Stimulated activated CD4-positive, alpha-beta T cell treated with anti-CD3 and anti-CD28 coated beads, Interleukin-12 subunit alpha, Interleukin-12 subunit beta, amount 100 ng/mL, for 48 hours (primary cell): ENCODE data around the gene MED27.

Source experiments
- DNase-seq, 3 donors: peaks; one replicate each; pipeline ENCODE4 v3.0.0-alpha.2; 2020; ENCODE audit warnings: low read depth in 2 of 3, low spot score in 1 of 3

MED27 gene

DNA sequence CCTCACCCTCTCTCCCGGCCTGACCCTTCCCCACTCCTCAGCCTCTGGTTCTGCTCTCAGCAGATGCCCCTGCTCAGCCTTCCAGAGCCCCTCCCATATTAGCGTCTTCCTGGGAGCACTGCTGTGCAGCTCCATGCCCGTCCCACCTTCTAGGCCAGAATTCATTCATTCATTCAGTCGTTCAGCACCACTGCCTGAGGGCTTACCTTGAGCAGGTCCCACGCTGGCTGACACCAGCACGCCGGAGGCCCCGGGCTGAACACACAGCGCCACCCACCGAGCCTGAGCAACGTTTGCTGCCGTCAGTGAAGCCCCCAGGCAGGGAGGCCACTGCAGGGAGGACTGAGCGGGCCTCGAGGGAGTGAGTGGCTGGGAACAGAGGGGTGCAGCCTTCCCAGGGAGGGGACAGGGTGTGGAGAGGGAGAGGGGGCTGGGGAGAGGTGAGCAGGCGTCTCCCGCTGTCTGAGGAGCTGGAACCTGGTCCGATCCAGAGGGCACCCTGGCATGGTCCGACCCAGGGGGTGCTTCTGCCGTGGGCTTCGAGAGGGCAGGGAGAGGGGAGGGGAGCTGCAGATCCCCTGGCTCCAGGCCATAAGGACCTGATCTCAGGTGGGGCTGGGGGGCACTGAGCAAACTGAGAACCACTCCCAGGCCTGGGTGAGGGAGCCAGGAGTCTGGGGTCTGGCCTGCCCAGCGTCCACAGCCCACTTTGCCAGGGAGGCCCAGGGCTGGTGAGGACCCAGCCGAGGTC, 241.0 kb downstream of the MED27 start:
- no peak for DNase-seq

DNA sequence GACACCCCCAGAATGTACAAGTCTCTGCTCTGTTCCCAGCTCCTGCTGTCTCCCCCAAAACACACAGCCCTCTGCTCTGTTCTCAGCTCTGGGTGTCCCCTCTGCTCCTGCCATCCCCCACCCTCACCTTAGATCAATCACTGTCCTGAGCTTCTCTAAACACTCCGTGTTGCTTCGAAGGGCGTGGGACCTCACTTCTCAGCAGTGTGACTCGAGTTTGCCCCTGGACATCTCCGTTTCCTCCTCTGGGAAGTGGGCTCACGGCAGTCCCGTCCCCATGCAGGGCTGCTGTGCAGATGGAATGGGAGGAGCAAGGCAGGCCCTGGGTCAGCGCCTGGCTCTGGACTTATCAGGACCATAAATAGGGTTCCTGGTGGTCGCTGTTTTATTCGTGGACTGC, 241.8 kb downstream of the MED27 start:
- DNase-seq, result no peak

GRCh38 chr9:131837316-131837715, 242.4 kb downstream of the MED27 start:
- DNase-seq, result no peak

- DNase-seq, result no peak
Observed at GRCh38 chr9:131836607-131837315, 242.9 kb downstream of the MED27 start.

DNA sequence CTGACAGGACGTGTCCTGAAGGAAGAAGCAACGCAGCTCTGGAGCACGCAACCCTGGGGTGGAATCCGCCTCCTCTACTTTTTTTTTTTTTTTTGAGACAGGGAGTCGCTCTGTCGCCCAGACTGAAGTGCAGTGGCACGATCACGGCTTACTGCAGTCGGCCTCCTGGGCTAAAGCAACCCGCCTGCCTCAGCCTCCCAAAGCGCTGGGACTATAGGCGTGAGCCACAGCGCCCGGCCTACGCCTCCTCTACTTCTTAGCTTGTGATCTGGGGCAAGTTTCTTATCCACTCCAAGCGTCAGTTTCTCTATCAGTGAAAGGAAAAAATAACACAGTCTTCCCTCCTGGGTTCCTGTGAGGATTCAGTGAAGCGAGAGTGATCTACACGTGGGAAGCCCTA, 243.6 kb downstream of the MED27 start:
- no peak for DNase-seq

DNA sequence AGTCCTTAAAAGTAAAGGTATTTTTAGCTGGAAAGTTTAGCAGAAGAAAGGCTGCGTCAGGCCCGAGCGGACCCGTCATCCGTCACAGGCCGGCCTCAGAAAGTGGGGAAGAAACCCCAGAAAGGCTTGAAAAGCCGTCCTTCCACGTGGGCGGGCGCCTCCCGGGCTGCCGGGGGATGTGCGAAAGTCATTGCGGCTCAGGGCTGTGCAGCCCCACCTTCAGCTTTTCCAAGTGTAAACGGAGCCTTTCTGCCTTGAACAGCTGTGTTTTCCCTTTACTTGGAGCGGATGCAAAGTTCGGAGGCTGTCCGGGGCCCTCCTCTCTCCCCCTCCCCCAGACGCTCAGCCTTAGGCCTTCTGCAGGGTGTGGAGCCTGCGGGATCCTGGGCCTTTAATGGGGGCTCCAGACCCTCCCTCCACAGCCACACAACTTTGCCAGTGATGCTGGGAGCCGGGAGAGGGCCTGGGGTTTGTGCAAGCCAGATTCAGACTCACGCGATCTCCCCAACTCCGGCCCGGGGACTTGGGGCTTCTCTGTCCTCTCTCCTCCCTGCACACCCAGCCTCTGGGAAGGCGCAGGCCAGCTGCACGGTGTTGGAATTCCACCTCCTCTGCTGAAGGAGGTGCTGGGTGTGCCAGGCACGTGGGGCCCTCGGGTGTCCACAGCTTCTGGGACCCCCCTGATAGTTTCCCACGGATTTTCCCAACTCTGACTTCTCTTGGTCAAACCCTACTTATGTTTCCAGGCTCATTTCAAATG, 244.3 kb downstream of the MED27 start:
- DNase-seq, result no peak

DNA sequence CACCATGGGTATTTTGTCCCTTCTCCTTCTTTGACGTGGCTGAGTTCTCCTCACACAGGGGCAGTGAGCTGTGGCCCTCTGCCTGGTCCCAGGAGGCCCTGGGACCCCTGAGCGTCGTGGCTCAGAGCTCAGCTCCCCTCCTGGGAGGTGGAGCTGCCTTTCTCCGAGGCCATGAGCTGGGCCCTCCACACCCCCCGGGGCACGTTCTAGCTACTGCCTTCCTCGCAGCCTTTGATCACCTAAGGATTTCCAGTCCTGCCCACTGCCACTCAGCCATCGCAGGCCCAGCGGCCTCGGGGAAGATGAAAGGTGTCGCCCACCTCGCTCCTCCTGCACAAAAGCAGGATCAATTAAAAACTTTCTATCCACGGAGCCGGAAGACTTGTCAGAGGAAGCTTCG, 244.9 kb downstream of the MED27 start:
- no peak for DNase-seq

- no peak for DNase-seq
Observed at GRCh38 chr9:131833906-131834305, 245.8 kb downstream of the MED27 start.

- no peak for DNase-seq
Observed at GRCh38 chr9:131833083-131833482, 246.6 kb downstream of the MED27 start.

DNA sequence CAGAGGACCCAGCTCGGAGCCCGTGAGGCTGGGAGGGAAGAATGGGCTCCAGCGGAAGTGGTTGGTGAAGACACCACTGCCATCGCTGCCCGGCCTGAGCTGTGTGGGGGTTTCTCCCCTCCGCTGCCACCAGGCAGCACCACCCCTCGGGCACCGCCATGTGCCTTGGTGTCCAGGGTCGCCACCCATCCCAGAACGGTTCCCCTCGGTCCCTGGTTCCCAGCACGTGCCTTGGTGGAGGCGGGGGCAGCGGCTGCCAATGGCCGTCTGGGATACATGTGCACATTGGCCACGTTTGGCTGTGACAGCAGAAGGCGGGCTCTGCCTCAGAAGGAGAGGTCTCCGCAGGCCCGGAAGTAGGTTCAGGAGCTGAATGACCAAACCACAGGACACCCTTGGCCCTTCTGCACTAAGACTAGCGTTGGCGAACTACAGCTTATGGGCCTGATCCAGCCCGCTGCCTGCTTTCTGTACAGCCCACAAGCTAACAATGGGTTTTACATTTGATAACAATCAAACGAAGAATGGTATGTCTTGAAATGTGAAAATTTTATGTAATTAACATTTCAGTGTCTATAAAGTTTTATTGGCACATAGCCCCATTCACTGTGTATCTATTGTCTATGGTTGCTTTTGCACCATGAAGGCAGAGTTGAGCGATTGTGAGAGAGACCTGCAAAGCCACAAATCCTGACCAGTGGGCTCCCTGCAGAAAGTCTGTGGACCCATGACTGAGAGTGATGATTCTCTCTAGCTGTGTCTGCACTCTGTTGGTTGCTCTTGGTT, 248.1 kb downstream of the MED27 start:
- no peak for DNase-seq

DNA sequence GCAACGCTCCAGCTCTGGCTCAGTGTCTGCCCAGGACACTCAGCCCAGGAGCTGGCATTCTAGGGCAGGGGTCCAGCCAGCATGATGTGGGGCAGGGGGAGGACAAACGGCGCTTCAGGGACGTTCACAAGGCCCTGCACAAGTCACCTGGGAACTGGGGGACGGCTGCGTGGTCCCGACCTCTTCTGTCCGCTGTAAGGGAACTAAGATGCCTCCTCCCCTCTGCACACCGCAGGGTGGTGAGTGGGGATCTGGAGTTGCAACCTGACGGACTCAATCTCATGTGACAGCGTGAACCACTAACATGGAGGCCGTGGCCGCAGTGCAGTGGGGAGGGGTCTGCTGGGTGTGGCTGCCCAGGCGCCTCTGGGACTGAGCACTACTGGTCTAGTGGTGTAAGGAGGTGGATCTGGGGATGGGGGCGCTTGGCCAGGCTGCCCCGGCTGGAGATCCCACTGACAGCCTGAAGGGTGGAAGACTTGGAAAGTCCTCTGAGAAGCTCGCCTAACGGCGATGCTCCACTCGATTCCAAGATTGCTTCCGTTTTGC, 251.8 kb downstream of the MED27 start:
- no peak for DNase-seq

DNA sequence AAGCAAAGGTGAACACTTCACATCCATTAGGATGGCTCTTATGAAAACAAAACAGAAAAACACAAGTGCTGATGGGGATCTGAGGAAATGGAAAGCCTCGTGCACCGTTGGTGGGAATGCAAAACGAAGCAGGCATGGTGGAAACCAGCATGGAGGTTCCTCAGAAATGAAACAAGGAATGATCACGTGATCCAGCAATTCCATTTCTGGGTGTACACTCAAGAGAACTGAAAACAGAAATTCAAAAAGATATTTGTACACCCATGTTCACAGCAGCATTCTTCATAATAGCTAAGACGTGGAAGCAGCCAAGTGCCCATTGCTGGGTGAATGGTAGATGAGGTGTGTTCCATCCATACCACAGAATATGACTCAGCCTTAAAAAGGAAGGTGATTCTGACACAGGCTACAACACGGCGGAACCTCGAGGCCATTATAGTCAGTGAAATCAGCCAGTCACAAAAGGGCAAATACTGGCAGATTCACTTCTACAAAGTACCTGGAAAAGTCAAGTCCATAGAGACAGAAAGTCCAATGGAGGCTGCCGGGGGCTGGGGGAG, 252.6 kb downstream of the MED27 start:
- no peak for DNase-seq

GRCh38 chr9:131826053-131826452, 253.6 kb downstream of the MED27 start:
- DNase-seq, result no peak

DNA sequence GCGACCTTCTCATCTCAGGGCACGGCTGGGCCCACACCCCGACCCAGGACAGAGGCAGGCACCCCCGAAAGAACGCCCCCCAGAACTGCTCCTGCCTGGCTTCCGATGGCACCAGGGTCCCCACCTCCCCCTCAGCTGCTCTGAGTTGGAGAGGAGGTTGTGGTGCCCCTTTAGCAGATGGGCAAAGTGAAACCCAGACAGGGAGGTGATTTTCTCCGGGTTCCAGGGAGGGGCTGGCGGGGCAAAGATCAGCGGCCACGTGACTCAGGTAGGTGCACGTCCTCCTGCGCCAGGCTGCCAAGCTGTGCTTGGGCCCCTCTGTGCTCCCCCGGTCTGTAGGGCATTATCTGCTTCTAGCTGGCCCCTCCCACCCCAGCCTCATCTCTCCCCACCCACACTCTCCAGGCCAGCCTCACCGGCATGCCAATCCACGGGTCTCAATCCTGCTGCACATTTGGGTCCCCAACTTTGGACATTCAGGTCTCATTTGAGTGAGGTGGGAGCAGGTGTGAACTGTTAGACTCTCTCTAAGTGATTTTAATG, 254.6 kb downstream of the MED27 start:
- DNase-seq, result no peak

GRCh38 chr9:131824155-131824594, 255.5 kb downstream of the MED27 start:
- no peak for DNase-seq

DNA sequence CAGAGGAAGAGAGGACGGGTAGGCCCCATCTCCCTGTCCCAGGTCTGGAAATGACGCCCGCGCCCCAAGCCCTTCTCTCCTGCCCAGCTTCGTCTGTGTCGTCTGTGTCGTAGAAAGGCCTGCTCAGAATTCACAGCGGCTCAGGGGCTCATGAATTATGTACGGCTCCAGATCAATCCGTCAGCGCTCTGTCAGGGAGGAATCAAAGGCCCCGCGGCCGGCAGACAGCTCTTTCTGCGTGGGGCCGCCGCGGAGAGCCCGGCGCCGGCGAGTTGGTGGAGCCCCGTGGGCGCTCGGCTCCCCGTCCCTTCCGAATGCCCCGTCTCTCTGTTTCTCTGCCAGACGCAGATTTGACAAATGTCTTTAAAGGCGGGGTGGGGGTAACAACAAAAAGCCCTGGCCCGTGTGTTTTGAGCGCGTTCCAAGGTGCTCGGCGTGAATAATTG, 255.9 kb downstream of the MED27 start:
- no peak for DNase-seq

- DNase-seq, result no peak
Observed at GRCh38 chr9:131818089-131818488, 261.6 kb downstream of the MED27 start.

GRCh38 chr9:131817627-131818026, 262.0 kb downstream of the MED27 start:
- no peak for DNase-seq

DNA sequence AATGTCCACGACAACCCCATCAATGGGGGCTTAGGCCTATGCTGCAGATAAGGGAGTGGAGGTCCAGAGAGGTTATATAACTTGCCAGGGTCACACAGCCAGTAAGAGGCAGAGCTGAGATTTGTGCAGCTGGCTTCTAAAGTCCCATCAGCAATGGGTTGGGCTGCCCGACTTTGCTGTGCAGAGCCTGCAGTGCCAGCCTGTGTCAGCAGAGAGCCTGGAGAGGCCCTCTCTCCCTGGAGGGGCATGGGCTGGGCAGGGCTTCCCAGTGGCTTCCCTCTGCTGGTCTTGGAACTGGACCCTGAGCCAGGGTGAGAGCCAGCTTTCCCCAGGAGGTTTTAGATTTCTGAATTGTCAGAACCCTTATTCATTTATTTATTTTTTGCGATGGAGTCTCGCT, 262.6 kb downstream of the MED27 start:
- DNase-seq, result no peak
